CD4-positive, alpha-beta T cell (primary cell): ENCODE data around the gene PLEKHA8. TPM values are rescaled to one million over a fixed set of nuclear protein-coding genes. Genes with fewer than 3 reads are reported as not detected.

ENCODE experiments used
- ATAC-seq: fragments of 200-7000 bp; cut with Tn5 transposase; one replicate; pipeline ENCODE4 v1.10.0; 2022; ENCODE audit warnings: mild to moderate bottlenecking; ENCODE audit not compliant: poor library complexity
- CTCF ChIA-PET: fragments of 350-600 bp; sonication (Branson Sonifier 250); formaldehyde crosslinking; loops from one replicate; lab custom pipeline; 2021; ENCODE audit warnings: antibody characterized with exemption, inconsistent platforms; lab: Charles Lee
- POLR2A ChIA-PET: fragments of 350-600 bp; sonication (Branson Sonifier 250); formaldehyde crosslinking; loops from one replicate; lab custom pipeline; 2021; ENCODE audit warnings: antibody characterized with exemption, inconsistent platforms; lab: Charles Lee
- DNase-seq, 14 experiments: peaks; one replicate each; pipeline ENCODE4 v3.0.0-alpha.2; 2013 to 2020; ENCODE audit warnings: mixed read lengths in 2 of 14
- H3K27ac ChIP-seq, 2 donors: one replicate each; pipeline versions ENCODE4 v1.5.1 to v1.7.0; 2013; ENCODE audit warnings: low read length in 2 of 2, low read depth in 1 of 2, mild to moderate bottlenecking in 1 of 2
- H3K27me3 ChIP-seq, 2 experiments: 1 replicate in 1 of 2; 2 replicates in 1 of 2; pipeline versions ENCODE4 v1.6.1 to v1.7.0; 2013; ENCODE audit warnings: low read length in 2 of 2, control low read depth in 1 of 2, mild to moderate bottlenecking in 1 of 2, moderate library complexity in 1 of 2; ENCODE audit not compliant: insufficient read depth in 2 of 2, control insufficient read depth in 1 of 2
- H3K36me3 ChIP-seq: one replicate; pipeline ENCODE4 v1.6.1; 2013; ENCODE audit warnings: low read length, control low read depth; ENCODE audit not compliant: insufficient read depth
- H3K4me1 ChIP-seq: one replicate; pipeline ENCODE4 v1.6.1; 2013; ENCODE audit warnings: low read length, control low read depth; ENCODE audit not compliant: insufficient read depth
- H3K4me3 ChIP-seq: one replicate; pipeline ENCODE4 v1.5.1; 2013; ENCODE audit warnings: mild to moderate bottlenecking, low read length, moderate library complexity
- H3K9me3 ChIP-seq, 2 experiments: 1 replicate in 1 of 2; 2 replicates in 1 of 2; pipeline versions ENCODE4 v1.6.1 to v1.7.0; 2013; ENCODE audit warnings: low read length in 2 of 2, mild to moderate bottlenecking in 2 of 2, control low read depth in 1 of 2, moderate library complexity in 1 of 2; ENCODE audit not compliant: control insufficient read depth in 1 of 2, insufficient read depth in 1 of 2
- H3K27ac Mint-ChIP-seq: one replicate; pipeline ENCODE4 v1.8.0; 2020; ENCODE audit warnings: mixed read lengths
- H3K27me3 Mint-ChIP-seq: one replicate; pipeline ENCODE4 v1.8.0; 2021; ENCODE audit warnings: mixed read lengths
- H3K36me3 Mint-ChIP-seq: one replicate; pipeline ENCODE4 v1.8.0; 2021; ENCODE audit warnings: low read depth, mixed read lengths
- H3K4me1 Mint-ChIP-seq: one replicate; pipeline ENCODE4 v1.8.0; 2021; ENCODE audit warnings: low read depth, mixed read lengths
- H3K4me3 Mint-ChIP-seq: one replicate; pipeline ENCODE4 v1.8.0; 2020; ENCODE audit warnings: mild to moderate bottlenecking, mixed read lengths
- H3K9me3 Mint-ChIP-seq: one replicate; pipeline ENCODE4 v1.8.0; 2020; ENCODE audit warnings: mixed read lengths
- intact Hi-C, 2 experiments: fragments of 100-400 bp; cut with DNase I in 1 of 2; cut with micrococcal nuclease in 1 of 2; formaldehyde crosslinking; loops; one replicate each; pipeline versions ENCODE4 v1.15.1 to v1.9.0; 2023 to 2025; cut with DNase I, micrococcal nuclease
- total RNA-seq, 174 experiments: library from RNA in 2 of 174; stranded (reverse) in 2 of 174; gene quantifications; one replicate each; pipeline ENCODE4 v1.2.3 and lab custom pipeline; 2021 to 2026
- TF ChIP-seq, protein P1 (sequence below): fragments of 200-600 bp; IDR thresholded peaks from one replicate; pipeline ENCODE4 v1.8.0; 2022; ENCODE audit warnings: antibody characterized with exemption, mild to moderate bottlenecking

PLEKHA8 gene
- total RNA-seq, 2 experiments from 2014 or later, result 7.0 to 7.4 TPM

GRCh38 chr7:30090111-30090510 is 61.9 kb downstream of the PLEKHA8 start:
- H3K27ac Mint-ChIP-seq, result no peak overlapping the region

DNA sequence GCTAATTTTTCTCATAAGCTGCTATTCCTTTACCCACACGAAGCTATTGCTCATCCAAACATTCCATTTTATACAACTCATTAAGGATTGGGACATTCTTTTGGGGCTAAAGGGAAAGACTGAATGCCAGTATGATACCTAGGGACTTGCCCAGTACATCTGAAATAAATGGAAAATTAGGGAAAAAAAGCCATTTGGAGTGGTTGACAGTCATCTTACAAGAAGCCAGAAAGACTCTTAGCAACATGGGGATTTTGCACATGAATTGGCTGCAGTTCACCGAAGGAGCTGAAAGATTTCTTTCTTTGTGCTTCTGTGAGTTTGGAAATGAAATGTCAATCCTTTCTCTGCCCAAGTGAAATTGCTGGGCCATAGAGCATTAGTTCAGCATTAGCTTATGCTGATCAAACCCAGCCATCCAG is 63.3 kb downstream of the PLEKHA8 start:
- Mint-ChIP-seq H3K4me3 (no peak overlapping the region), H3K4me1 (no peaks in the 10 kb centered on the region), H3K36me3 (peaks cover 8% of the 10 kb centered on the region), H3K9me3 (peaks cover 2% of the 10 kb centered on the region), H3K27ac (no peak overlapping the region), H3K27me3 (no peaks in the 10 kb centered on the region)
- Histone ChIP-seq H3K27ac (no peak overlapping the region), H3K27me3 (no peaks in the 10 kb centered on the region), H3K4me1 (no peaks in the 10 kb centered on the region), H3K4me3 (no peak overlapping the region), H3K36me3 (no peaks in the 10 kb centered on the region), H3K9me3 (no peaks in the 10 kb centered on the region)
- ATAC-seq (no peak), DNase-seq (no peak)
- TF ChIP-seq, protein P1, sequence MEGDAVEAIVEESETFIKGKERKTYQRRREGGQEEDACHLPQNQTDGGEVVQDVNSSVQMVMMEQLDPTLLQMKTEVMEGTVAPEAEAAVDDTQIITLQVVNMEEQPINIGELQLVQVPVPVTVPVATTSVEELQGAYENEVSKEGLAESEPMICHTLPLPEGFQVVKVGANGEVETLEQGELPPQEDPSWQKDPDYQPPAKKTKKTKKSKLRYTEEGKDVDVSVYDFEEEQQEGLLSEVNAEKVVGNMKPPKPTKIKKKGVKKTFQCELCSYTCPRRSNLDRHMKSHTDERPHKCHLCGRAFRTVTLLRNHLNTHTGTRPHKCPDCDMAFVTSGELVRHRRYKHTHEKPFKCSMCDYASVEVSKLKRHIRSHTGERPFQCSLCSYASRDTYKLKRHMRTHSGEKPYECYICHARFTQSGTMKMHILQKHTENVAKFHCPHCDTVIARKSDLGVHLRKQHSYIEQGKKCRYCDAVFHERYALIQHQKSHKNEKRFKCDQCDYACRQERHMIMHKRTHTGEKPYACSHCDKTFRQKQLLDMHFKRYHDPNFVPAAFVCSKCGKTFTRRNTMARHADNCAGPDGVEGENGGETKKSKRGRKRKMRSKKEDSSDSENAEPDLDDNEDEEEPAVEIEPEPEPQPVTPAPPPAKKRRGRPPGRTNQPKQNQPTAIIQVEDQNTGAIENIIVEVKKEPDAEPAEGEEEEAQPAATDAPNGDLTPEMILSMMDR, result no peak
- intact Hi-C loops, result no loop called here
- CTCF ChIA-PET, result interaction anchor here (0.7 kb wide), 1 partner anchor 483 kb away, joined by 3 read pairs; no protein-coding TSS in a partner anchor
- POLR2A ChIA-PET, result no interaction called here

More at GRCh38 chr7:30090111-30090510, 61.9 kb downstream of the PLEKHA8 start:
- no peak for ATAC-seq
- no peaks in the 10 kb centered on the region for H3K36me3 ChIP-seq
- DNase-seq, result no peak
- no peaks in the 10 kb centered on the region for H3K9me3 ChIP-seq
- no peak overlapping the region for H3K4me3 ChIP-seq
- Mint-ChIP-seq H3K36me3 (peaks cover 8% of the 10 kb centered on the region), H3K9me3 (peaks cover 2% of the 10 kb centered on the region), H3K4me1 (no peaks in the 10 kb centered on the region), H3K27me3 (no peaks in the 10 kb centered on the region), H3K4me3 (no peak overlapping the region)
- TF ChIP-seq, protein P1, result no peak
- H3K4me1 ChIP-seq, result no peaks in the 10 kb centered on the region
- no peaks in the 10 kb centered on the region for H3K27me3 ChIP-seq
- H3K27ac ChIP-seq, result no peak overlapping the region
- ChIA-PET CTCF (no interaction called here), POLR2A (no interaction called here)
- intact Hi-C loops, result no loop called here

DNA sequence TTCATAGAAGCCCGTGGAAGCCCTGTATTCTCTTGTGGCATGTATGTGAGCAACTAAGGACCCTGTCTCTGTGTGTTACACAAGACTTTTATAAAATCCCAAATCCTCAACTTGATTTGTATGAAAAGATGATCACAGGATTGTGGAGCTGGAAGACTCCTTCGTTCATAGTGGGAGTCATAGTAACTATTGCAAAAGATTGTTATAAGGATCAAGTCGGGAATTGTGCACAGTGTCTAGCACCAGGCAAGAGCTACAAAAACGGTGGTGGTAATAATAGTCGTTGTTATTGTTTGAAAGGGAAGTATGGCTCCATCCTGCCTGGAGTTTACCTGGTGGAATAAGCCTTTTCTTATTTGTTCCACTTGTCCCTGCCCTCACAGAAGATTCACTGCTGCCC is 63.8 kb downstream of the PLEKHA8 start:
- Histone ChIP-seq H3K27ac (no peak overlapping the region), H3K9me3 (no peaks in the 10 kb centered on the region), H3K4me3 (no peak overlapping the region), H3K4me1 (no peaks in the 10 kb centered on the region), H3K36me3 (no peaks in the 10 kb centered on the region), H3K27me3 (no peaks in the 10 kb centered on the region)
- no peak overlapping the region for H3K27ac Mint-ChIP-seq
- H3K27me3 Mint-ChIP-seq, result no peaks in the 10 kb centered on the region
- no peaks in the 10 kb centered on the region for H3K4me1 Mint-ChIP-seq
- H3K4me3 Mint-ChIP-seq, result no peak overlapping the region
- DNase-seq, result no peak
- no peak for ATAC-seq
- intact Hi-C loops, result no loop called here
- H3K9me3 Mint-ChIP-seq, result peaks cover 2% of the 10 kb centered on the region
- ChIA-PET POLR2A (no interaction called here), CTCF (no interaction called here)
- TF ChIP-seq, protein P1, result no peak
- H3K36me3 Mint-ChIP-seq, result peaks cover 9% of the 10 kb centered on the region
